Measurements from ENCODE around the gene WDR1. TPM values are rescaled to one million over a fixed set of nuclear protein-coding genes. Genes with fewer than 3 reads are reported as not detected.
A peak's percentile ranks its signal among the peaks of the same experiment; 100 is the strongest.

Gene WDR1
- total and polyA plus RNA-seq, 2 donors from 2014 or later = 176 to 313 TPM

GRCh38 chr4:10050261-10050661 is 66.3 kb downstream of the WDR1 start:
- TF ChIP-seq CTCF (IDR thresholded peaks at IDR 0.05; ENCODE audit: borderline replicate concordance, extremely low read depth, insufficient read depth) = no peak
- Histone ChIP-seq H3K4me1 (ENCODE audit: control insufficient read depth in 2 of 3, insufficient read depth in 2 of 3, low read depth in 1 of 3, low read length in 3 of 3) (peaks cover 0 to 29% (median 7%) of the 10 kb centered on the region in 3 donors), H3K27me3 (ENCODE audit: control insufficient read depth, insufficient read depth, low read length) (no peaks in the 10 kb centered on the region), H3K9me3 (ENCODE audit: control insufficient read depth in 2 of 3, insufficient read depth in 1 of 3, low read length in 3 of 3) (no peaks in the 10 kb centered on the region), H3K27ac (ENCODE audit: low read depth in 2 of 2, low read length in 2 of 2) (no peak overlapping the region), H3K36me3 (ENCODE audit: control insufficient read depth in 2 of 3, insufficient read depth in 3 of 3, low read length in 3 of 3) (no peaks in the 10 kb centered on the region), H3K4me3 (ENCODE audit: low read length in 3 of 3) (no peak overlapping the region), H3K9ac (ENCODE audit: low read length in 3 of 3) (no peak overlapping the region)
- FAIRE-seq (no peak), DNase-seq (peak in 1 of 5 donors; percentile 25)
- intact Hi-C loops (cut with DNase I) = no loop called here

GRCh38 chr4:10048941-10049697 is 67.5 kb downstream of the WDR1 start:
- H3K9ac ChIP-seq (ENCODE audit: low read length in 3 of 3) = no peak overlapping the region
- FAIRE-seq = no peak
- no peaks in the 10 kb centered on the region for H3K9me3 ChIP-seq (ENCODE audit: control insufficient read depth in 2 of 3, insufficient read depth in 1 of 3, low read length in 3 of 3)
- no peak for TF ChIP-seq CTCF (IDR thresholded peaks at IDR 0.05; ENCODE audit: borderline replicate concordance, extremely low read depth, insufficient read depth)
- peaks cover 0 to 18% (median 7%) of the 10 kb centered on the region in 3 donors for H3K4me1 ChIP-seq (ENCODE audit: control insufficient read depth in 2 of 3, insufficient read depth in 2 of 3, low read depth in 1 of 3, low read length in 3 of 3)
- no peaks in the 10 kb centered on the region for H3K36me3 ChIP-seq (ENCODE audit: control insufficient read depth in 2 of 3, insufficient read depth in 3 of 3, low read length in 3 of 3)
- peak in 1 of 5 donors; percentile 7 for DNase-seq
- no peak overlapping the region for H3K4me3 ChIP-seq (ENCODE audit: low read length in 3 of 3)
- intact Hi-C loops (cut with DNase I) = no loop called here
- no peak overlapping the region for H3K27ac ChIP-seq (ENCODE audit: low read depth in 2 of 2, low read length in 2 of 2)
- H3K27me3 ChIP-seq (ENCODE audit: control insufficient read depth, insufficient read depth, low read length) = no peaks in the 10 kb centered on the region

GRCh38 chr4:10047967-10048366 is 68.6 kb downstream of the WDR1 start:
- no peaks in the 10 kb centered on the region for H3K9me3 ChIP-seq (ENCODE audit: control insufficient read depth in 2 of 3, insufficient read depth in 1 of 3, low read length in 3 of 3)
- H3K36me3 ChIP-seq (ENCODE audit: control insufficient read depth in 2 of 3, insufficient read depth in 3 of 3, low read length in 3 of 3) = no peaks in the 10 kb centered on the region
- no peak overlapping the region for H3K27ac ChIP-seq (ENCODE audit: low read depth in 2 of 2, low read length in 2 of 2)
- H3K27me3 ChIP-seq (ENCODE audit: control insufficient read depth, insufficient read depth, low read length) = no peaks in the 10 kb centered on the region
- FAIRE-seq (no peak), DNase-seq (peak in 1 of 5 donors; percentile 5)
- intact Hi-C loops (cut with DNase I) = no loop called here
- no peak overlapping the region for H3K4me3 ChIP-seq (ENCODE audit: low read length in 3 of 3)
- TF ChIP-seq CTCF (IDR thresholded peaks at IDR 0.05; ENCODE audit: borderline replicate concordance, extremely low read depth, insufficient read depth) = no peak
- H3K4me1 ChIP-seq (ENCODE audit: control insufficient read depth in 2 of 3, insufficient read depth in 2 of 3, low read depth in 1 of 3, low read length in 3 of 3) = peaks cover 0 to 8% (median 4%) of the 10 kb centered on the region in 3 donors
- H3K9ac ChIP-seq (ENCODE audit: low read length in 3 of 3) = no peak overlapping the region

Data from kidney (tissue), 14 donors.